DND-41 (cell line): ENCODE results near the gene CYP2J2.

ENCODE experiments used
- CTCF ChIP-seq: IDR thresholded peaks from 2 replicates; pipeline ENCODE4 v1.5.1; 2012; ENCODE audit warnings: borderline replicate concordance, low read length, moderate library complexity, mild to moderate bottlenecking; ENCODE audit not compliant: poor library complexity, severe bottlenecking; ENCODE audit errors: extremely low read depth
- EZH2 ChIP-seq: IDR thresholded peaks from 3 replicates; pipeline ENCODE4 v1.6.1; 2012; ENCODE audit warnings: borderline replicate concordance, low read depth, mild to moderate bottlenecking, moderate library complexity, low read length, inconsistent platforms; ENCODE audit not compliant: severe bottlenecking

GRCh38 chr1:59878370-59878769 lies 48.2 kb downstream of the CYP2J2 start:
- TF ChIP-seq CTCF (no peak), EZH2 (no peak)
